ES-I3 (cell line): Measurements from ENCODE around the gene TRIOBP.

ENCODE experiments used
- H3K36me3 ChIP-seq: 2 replicates; pipeline ENCODE4 v1.6.1; 2013; ENCODE audit warnings: mild to moderate bottlenecking, low read length, control low read depth, moderate library complexity; ENCODE audit not compliant: insufficient read depth
- H3K4me1 ChIP-seq: 2 replicates; pipeline ENCODE4 v1.6.1; 2013; ENCODE audit warnings: mild to moderate bottlenecking, control low read depth, low read length; ENCODE audit not compliant: insufficient read depth
- H3K9ac ChIP-seq: 2 replicates; pipeline ENCODE4 v1.6.1; 2013; ENCODE audit warnings: low read depth, mild to moderate bottlenecking, low read length, moderate library complexity
- H3K9me3 ChIP-seq: 2 replicates; pipeline ENCODE4 v1.6.1; 2013; ENCODE audit warnings: mild to moderate bottlenecking, low read length, moderate library complexity; ENCODE audit not compliant: control insufficient read depth, insufficient read depth

The TRIOBP gene

GRCh38 chr22:37740455-37741311 lies 43.8 kb downstream of the TRIOBP start:
- no peak overlapping the region for H3K9ac ChIP-seq
- no peaks in the 10 kb centered on the region for H3K36me3 ChIP-seq
- peaks cover 12% of the 10 kb centered on the region; the same call in 1 of the 2 replicates for H3K4me1 ChIP-seq
- no peaks in the 10 kb centered on the region for H3K9me3 ChIP-seq

DNA sequence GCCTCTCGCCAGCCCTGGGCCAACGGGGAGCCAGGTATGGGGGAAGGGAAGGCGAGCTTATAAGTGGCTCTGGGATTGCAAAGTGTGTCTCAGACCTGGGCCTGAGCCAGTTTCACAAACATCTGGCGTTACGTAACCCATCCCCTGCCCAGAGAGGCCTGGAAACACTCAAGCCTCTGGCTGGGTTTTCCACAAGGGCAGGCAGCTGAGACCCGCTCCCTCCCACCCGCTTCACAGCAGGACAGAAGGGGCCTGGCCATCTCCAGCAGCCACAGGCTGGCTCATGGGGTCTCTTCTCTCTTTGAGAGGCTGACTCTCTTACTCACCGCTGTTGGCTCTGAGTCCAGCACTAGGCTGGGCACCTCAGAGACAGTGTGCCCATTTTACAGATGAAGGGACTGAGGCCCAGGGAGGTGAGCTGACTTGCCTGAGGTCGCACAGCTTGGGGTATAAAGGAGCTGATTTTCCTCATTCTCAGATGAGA lies 44.5 kb downstream of the TRIOBP start:
- peaks cover 12% of the 10 kb centered on the region; the same call in 1 of the 2 replicates for H3K4me1 ChIP-seq
- H3K9me3 ChIP-seq, result no peaks in the 10 kb centered on the region
- H3K9ac ChIP-seq, result no peak overlapping the region
- no peaks in the 10 kb centered on the region for H3K36me3 ChIP-seq

- Histone ChIP-seq H3K36me3 (no peaks in the 10 kb centered on the region), H3K9me3 (no peaks in the 10 kb centered on the region), H3K4me1 (peaks cover 13% of the 10 kb centered on the region; the same call in 1 of the 2 replicates), H3K9ac (no peak overlapping the region)
Observed at GRCh38 chr22:37742376-37743171, 45.7 kb downstream of the TRIOBP start.

DNA sequence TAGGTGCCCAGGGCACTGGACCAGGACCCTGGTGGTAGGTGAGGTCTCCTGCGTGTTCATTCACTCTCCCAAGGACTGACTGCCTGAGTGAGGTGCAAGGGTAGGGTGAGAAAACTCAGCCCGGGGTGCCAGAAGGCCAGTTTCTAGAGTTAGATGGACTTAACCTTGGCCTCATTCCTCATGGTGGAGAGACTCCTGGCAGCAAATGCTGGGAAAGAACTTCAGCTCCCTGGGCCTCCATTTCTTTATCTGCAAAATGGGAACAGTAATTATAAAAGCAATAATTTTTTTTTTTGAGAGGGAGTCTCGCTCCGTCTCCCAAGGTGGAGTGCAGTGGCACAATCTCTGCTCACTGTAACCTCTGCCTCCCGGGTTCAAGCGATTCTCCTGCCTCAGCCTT lies 47.7 kb downstream of the TRIOBP start:
- no peaks in the 10 kb centered on the region for H3K36me3 ChIP-seq
- H3K4me1 ChIP-seq, result peaks cover 27% of the 10 kb centered on the region; the same call in 1 of the 2 replicates
- H3K9ac ChIP-seq, result no peak overlapping the region
- H3K9me3 ChIP-seq, result no peaks in the 10 kb centered on the region

DNA sequence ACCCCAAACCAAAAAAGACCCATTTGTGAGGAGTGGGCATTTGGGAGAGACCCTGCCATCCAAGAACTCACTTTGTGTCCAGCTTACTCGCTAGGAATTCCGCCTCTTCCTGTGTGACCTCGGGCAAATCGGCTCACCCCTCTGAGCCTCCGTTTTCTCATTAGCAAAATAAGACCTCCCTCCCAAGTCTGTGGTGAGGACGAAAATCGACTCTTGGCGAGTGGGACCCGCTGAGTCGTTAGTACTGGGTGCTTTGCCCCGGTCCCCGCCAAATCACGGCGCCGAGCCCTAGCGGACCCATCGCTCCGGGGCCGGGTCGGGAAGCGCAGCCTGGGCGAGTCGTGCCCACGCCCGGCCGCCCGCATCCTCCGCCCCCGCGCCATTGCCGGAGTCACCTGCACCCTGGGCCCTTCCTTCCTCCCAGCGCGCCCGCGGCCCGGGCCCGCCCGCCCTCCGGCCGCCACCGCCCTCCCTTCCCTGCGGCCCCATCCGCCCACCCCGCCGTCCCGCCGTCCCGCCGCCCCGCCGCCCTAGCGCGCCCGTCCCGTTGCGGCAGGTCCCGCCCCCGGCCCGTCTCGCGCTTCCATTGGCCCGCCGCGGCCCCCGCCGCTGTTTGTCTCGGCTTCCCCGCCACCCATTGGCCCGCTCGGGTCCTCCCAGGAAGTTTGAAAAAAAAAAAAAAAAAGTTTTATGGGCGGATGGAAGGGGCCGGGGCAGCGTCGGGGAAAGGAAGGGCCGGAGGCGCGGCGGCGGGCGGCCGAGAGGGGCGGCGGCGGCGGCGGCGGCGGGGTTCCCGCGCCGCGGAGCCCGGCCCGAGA lies 48.9 kb downstream of the TRIOBP start:
- Histone ChIP-seq H3K36me3 (no peaks in the 10 kb centered on the region), H3K4me1 (peaks cover 35% of the 10 kb centered on the region; the same call in 1 of the 2 replicates), H3K9me3 (no peaks in the 10 kb centered on the region), H3K9ac (peak overlapping the region; percentile 80)

DNA sequence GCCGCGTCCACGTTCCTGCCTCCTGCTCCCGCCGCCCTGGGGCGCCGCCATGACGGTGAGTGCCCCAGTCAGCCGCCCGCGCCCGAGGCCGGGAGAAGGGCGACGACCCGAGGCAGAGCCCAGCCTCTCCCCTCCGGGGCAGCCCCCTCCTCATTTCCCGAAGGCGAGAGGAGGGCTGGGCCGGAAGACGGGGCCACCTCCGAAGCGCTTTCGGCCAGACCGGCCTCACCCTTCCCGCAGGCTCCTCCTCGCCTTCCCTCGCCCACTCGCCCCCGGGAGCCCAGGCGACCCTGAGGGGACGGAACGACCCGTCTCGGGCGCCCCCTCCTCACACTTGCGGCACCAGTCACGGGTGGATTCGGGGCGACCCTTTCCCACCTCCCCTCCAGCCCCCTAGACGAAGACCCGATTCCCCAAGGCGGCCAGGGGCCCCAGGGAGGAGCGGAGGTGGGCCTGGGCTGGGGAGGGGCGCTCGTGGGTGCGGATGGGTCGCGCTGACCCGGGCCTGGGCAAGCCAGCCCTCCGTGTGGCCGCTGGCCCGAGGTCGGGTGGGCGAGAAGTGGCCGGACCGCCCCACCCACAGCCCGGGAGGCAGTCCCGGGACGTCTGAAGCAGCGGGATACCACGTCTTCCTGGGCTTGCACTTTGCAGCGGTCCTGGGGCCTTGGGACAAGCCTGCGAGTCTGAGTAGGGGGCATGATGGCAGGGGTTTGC lies 49.7 kb downstream of the TRIOBP start:
- Histone ChIP-seq H3K9me3 (no peaks in the 10 kb centered on the region), H3K36me3 (no peaks in the 10 kb centered on the region), H3K4me1 (peaks cover 37% of the 10 kb centered on the region; the same call in 1 of the 2 replicates), H3K9ac (peak overlapping the region; percentile 64)

GRCh38 chr22:37747080-37747714 lies 50.3 kb downstream of the TRIOBP start:
- Histone ChIP-seq H3K9me3 (no peaks in the 10 kb centered on the region), H3K4me1 (peaks cover 42% of the 10 kb centered on the region), H3K36me3 (no peaks in the 10 kb centered on the region), H3K9ac (peak overlapping the region; percentile 64)

DNA sequence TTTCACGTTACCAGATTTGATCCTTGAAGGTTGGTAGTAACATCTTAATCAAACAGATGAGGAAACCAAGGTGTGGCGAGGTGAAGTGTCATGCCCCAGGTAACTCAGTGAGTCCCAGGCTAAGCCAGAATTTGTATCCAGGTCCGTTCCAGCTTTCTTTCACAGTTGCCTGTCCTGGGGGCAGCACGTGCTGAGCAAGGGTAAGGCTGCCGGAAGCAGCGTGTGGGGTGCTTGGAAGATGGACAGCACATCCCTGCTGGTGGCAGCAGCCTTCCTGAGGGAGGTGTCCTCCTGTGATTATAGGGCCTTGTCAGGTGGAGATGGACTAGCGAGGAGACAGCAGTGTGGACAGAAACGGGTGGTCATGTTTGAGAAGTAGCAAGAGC lies 50.9 kb downstream of the TRIOBP start:
- H3K4me1 ChIP-seq, result peaks cover 44% of the 10 kb centered on the region
- H3K9ac ChIP-seq, result peak overlapping the region; percentile 31; the same call in 1 of the 2 replicates
- no peaks in the 10 kb centered on the region for H3K9me3 ChIP-seq
- H3K36me3 ChIP-seq, result no peaks in the 10 kb centered on the region

GRCh38 chr22:37748659-37749058 lies 51.8 kb downstream of the TRIOBP start:
- Histone ChIP-seq H3K9ac (no peak overlapping the region), H3K4me1 (peaks cover 45% of the 10 kb centered on the region)

DNA sequence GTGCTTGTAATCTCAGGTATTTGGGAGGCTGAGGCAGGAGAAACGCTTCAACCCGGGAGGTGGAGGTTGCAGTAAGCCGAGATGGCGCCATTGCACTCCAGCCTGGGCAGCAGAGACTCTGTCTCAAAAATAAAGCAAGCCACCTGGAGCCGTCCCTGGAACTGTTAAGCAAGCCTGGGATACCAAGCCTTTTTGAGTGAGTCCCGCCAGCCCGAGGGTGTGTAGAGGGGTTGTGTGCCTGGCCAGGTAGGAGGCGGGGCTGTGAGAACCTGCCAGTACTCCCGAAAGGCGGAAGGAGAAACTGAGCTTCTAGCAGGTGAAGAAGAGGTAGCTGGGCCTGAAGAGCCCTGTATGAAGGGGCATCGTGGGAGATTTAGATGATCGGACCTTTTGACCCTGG lies 52.4 kb downstream of the TRIOBP start:
- no peaks in the 10 kb centered on the region for H3K9me3 ChIP-seq
- peaks cover 45% of the 10 kb centered on the region for H3K4me1 ChIP-seq
- H3K9ac ChIP-seq, result no peak overlapping the region
- H3K36me3 ChIP-seq, result no peaks in the 10 kb centered on the region; the same call in 1 of the 2 replicates

More at GRCh38 chr22:37748659-37749058, 51.8 kb downstream of the TRIOBP start:
- H3K9me3 ChIP-seq, result no peaks in the 10 kb centered on the region
- no peaks in the 10 kb centered on the region; the same call in 1 of the 2 replicates for H3K36me3 ChIP-seq

DNA sequence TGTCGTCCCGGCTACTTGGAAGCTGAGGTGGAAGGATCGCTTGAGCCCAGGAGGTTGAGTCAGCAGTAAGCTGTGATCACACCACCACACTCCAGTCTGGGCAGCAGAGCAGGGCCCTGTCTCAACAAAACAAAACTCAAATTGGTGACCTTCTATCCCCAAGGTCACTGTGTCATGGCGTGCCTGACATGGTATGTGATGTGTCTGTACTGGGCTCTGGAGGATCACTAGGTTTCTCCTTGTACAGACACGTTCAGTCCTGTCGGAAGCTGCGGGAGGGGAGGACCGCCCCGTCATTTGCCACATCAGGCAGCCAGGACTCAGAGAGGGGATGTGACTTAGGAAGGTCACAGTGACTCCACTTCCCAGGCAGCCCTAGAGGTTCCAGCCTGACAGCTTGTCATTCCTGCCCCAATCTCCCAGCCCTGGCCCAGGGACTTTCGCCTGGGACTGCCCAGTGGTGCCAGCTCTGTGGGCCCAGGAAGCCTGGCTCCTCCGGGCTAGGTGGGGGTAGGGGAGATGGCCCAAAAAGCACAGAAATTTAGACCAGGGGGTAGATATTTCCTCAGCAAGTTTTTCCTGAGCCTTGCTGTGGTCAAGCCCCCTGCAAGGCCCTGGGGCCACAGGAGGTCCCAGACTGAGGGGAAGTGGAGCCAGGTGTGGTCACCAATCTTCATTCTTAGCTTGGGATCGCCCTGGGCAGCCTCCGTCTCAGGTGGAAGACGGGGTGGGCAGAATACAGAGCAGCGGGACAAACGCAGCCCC lies 53.2 kb downstream of the TRIOBP start:
- Histone ChIP-seq H3K4me1 (peaks cover 45% of the 10 kb centered on the region), H3K9me3 (no peaks in the 10 kb centered on the region), H3K36me3 (no peaks in the 10 kb centered on the region; the same call in 1 of the 2 replicates), H3K9ac (no peak overlapping the region)

GRCh38 chr22:37750596-37751162 lies 53.8 kb downstream of the TRIOBP start:
- no peak overlapping the region for H3K9ac ChIP-seq
- H3K36me3 ChIP-seq, result peaks cover 2% of the 10 kb centered on the region; the same call in 1 of the 2 replicates
- H3K4me1 ChIP-seq, result peaks cover 45% of the 10 kb centered on the region

More at GRCh38 chr22:37750596-37751162, 53.8 kb downstream of the TRIOBP start:
- H3K9me3 ChIP-seq, result no peaks in the 10 kb centered on the region
